Measurements from ENCODE around the gene PYURF. TPM values are rescaled to one million over a fixed set of nuclear protein-coding genes. Genes with fewer than 3 reads are reported as not detected.

The PYURF gene
- polyA plus RNA-seq, 2 donors: 62.0 to 82.4 TPM

GRCh38 chr4:88516746-88517145, 6.8 kb downstream of the PYURF start:
- Histone ChIP-seq H3K27ac (ENCODE audit: low read depth in 2 of 2, low read length in 1 of 2) (no peak overlapping the region), H3K9me3 (ENCODE audit: control insufficient read depth in 2 of 2, insufficient read depth in 1 of 2, low read depth in 1 of 2, low read length in 1 of 2) (no peaks in the 10 kb centered on the region), H3K36me3 (ENCODE audit: control insufficient read depth in 2 of 2, insufficient read depth in 2 of 2, low read length in 1 of 2) (peaks cover 0 to 4% of the 10 kb centered on the region in 2 donors), H3K27me3 (ENCODE audit: control insufficient read depth in 1 of 2, insufficient read depth in 2 of 2, low read length in 2 of 2) (no peaks in the 10 kb centered on the region), H3K4me3 (ENCODE audit: low read depth in 1 of 2, low read length in 2 of 2) (no peak overlapping the region), H3K4me1 (ENCODE audit: control insufficient read depth in 2 of 2, insufficient read depth in 2 of 2, low read length in 1 of 2) (no peaks in the 10 kb centered on the region)
- WGBS, 2 donors: 90 to 91% methylated on average over 3 of the region's 3 CpGs

DNA sequence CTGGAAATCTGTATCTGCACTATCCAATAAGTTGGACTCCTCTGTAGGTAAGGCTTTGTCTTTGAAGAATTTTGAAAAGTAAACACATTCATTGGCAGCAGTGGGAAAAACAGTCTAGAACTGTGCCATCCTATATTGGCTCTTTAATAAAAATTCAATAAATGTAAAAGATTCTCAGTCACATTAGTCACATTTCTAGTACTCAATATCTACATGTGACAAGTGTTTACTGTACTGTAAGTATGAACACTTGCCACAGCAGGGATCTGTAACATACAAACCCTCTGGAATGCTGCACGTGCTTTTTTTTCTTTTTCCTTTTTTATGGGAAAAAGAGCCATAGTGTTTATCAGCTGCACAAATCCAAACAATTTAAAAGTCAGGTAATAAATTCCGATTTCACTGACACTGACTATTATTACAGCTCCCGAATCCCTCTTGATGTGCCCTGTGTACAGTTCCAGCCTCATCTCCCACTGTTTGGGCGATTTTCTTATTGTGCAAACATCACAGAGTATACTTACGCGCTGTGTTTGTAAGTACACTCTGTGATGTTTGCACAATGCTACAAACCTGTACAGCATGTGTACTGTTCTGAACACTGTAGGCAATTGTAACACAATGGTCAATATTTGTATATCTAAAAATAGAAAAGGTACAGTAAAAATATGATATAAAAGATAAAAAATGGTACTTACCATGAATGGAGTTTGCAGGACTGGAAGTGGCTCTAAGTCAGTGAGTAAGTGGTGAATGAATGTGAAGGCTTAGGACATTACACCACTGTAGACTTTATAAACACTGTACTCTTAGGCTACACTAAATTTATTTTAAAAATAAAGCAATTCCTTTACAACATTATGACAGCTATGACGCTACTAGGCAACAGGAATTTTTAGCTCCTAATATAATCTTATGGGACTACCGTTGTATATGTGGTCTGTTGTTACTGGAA, 8.7 kb downstream of the PYURF start:
- 71 to 79% methylated on average over 8 of the region's 8 CpGs for WGBS, 2 donors
- Histone ChIP-seq H3K27ac (ENCODE audit: low read depth in 2 of 2, low read length in 1 of 2) (no peak overlapping the region), H3K27me3 (ENCODE audit: control insufficient read depth in 1 of 2, insufficient read depth in 2 of 2, low read length in 2 of 2) (no peaks in the 10 kb centered on the region), H3K9me3 (ENCODE audit: control insufficient read depth in 2 of 2, insufficient read depth in 1 of 2, low read depth in 1 of 2, low read length in 1 of 2) (no peaks in the 10 kb centered on the region), H3K4me1 (ENCODE audit: control insufficient read depth in 2 of 2, insufficient read depth in 2 of 2, low read length in 1 of 2) (no peaks in the 10 kb centered on the region), H3K36me3 (ENCODE audit: control insufficient read depth in 2 of 2, insufficient read depth in 2 of 2, low read length in 1 of 2) (no peaks in the 10 kb centered on the region), H3K4me3 (ENCODE audit: low read depth in 1 of 2, low read length in 2 of 2) (no peak overlapping the region)

- no peaks in the 10 kb centered on the region for H3K9me3 ChIP-seq (ENCODE audit: control insufficient read depth in 2 of 2, insufficient read depth in 1 of 2, low read depth in 1 of 2, low read length in 1 of 2)
- no peaks in the 10 kb centered on the region for H3K36me3 ChIP-seq (ENCODE audit: control insufficient read depth in 2 of 2, insufficient read depth in 2 of 2, low read length in 1 of 2)
- no peaks in the 10 kb centered on the region for H3K27me3 ChIP-seq (ENCODE audit: control insufficient read depth in 1 of 2, insufficient read depth in 2 of 2, low read length in 2 of 2)
- H3K4me1 ChIP-seq (ENCODE audit: control insufficient read depth in 2 of 2, insufficient read depth in 2 of 2, low read length in 1 of 2): no peaks in the 10 kb centered on the region
- H3K4me3 ChIP-seq (ENCODE audit: low read depth in 1 of 2, low read length in 2 of 2): no peak overlapping the region
- H3K27ac ChIP-seq (ENCODE audit: low read depth in 2 of 2, low read length in 1 of 2): no peak overlapping the region
- WGBS, 2 donors: 82 to 84% methylated on average over 3 of the region's 3 CpGs
Measured at GRCh38 chr4:88511236-88511635, 12.3 kb downstream of the PYURF start.

- Histone ChIP-seq H3K27ac (ENCODE audit: low read depth in 2 of 2, low read length in 1 of 2) (no peak overlapping the region), H3K4me3 (ENCODE audit: low read depth in 1 of 2, low read length in 2 of 2) (no peak overlapping the region), H3K4me1 (ENCODE audit: control insufficient read depth in 2 of 2, insufficient read depth in 2 of 2, low read length in 1 of 2) (no peaks in the 10 kb centered on the region), H3K27me3 (ENCODE audit: control insufficient read depth in 1 of 2, insufficient read depth in 2 of 2, low read length in 2 of 2) (no peaks in the 10 kb centered on the region), H3K36me3 (ENCODE audit: control insufficient read depth in 2 of 2, insufficient read depth in 2 of 2, low read length in 1 of 2) (no peaks in the 10 kb centered on the region), H3K9me3 (ENCODE audit: control insufficient read depth in 2 of 2, insufficient read depth in 1 of 2, low read depth in 1 of 2, low read length in 1 of 2) (no peaks in the 10 kb centered on the region)
- 87 to 98% methylated on average over 2 of the region's 2 CpGs for WGBS, 2 donors
Measured at GRCh38 chr4:88503344-88503743, 20.2 kb downstream of the PYURF start.

GRCh38 chr4:88497859-88498409, 25.6 kb downstream of the PYURF start:
- Histone ChIP-seq H3K4me3 (ENCODE audit: low read depth in 1 of 2, low read length in 2 of 2) (no peak overlapping the region), H3K36me3 (ENCODE audit: control insufficient read depth in 2 of 2, insufficient read depth in 2 of 2, low read length in 1 of 2) (no peaks in the 10 kb centered on the region), H3K27ac (ENCODE audit: low read depth in 2 of 2, low read length in 1 of 2) (no peak overlapping the region), H3K27me3 (ENCODE audit: control insufficient read depth in 1 of 2, insufficient read depth in 2 of 2, low read length in 2 of 2) (no peaks in the 10 kb centered on the region), H3K4me1 (ENCODE audit: control insufficient read depth in 2 of 2, insufficient read depth in 2 of 2, low read length in 1 of 2) (no peaks in the 10 kb centered on the region), H3K9me3 (ENCODE audit: control insufficient read depth in 2 of 2, insufficient read depth in 1 of 2, low read depth in 1 of 2, low read length in 1 of 2) (peaks cover 0 to 2% of the 10 kb centered on the region in 2 donors)
- WGBS, 2 donors: 93% methylated on average over 2 of the region's 2 CpGs

GRCh38 chr4:88489100-88489761, 34.3 kb downstream of the PYURF start:
- Histone ChIP-seq H3K4me1 (ENCODE audit: control insufficient read depth in 2 of 2, insufficient read depth in 2 of 2, low read length in 1 of 2) (no peaks in the 10 kb centered on the region), H3K4me3 (ENCODE audit: low read depth in 1 of 2, low read length in 2 of 2) (no peak overlapping the region), H3K36me3 (ENCODE audit: control insufficient read depth in 2 of 2, insufficient read depth in 2 of 2, low read length in 1 of 2) (no peaks in the 10 kb centered on the region), H3K9me3 (ENCODE audit: control insufficient read depth in 2 of 2, insufficient read depth in 1 of 2, low read depth in 1 of 2, low read length in 1 of 2) (no peaks in the 10 kb centered on the region), H3K27ac (ENCODE audit: low read depth in 2 of 2, low read length in 1 of 2) (no peak overlapping the region), H3K27me3 (ENCODE audit: control insufficient read depth in 1 of 2, insufficient read depth in 2 of 2, low read length in 2 of 2) (no peaks in the 10 kb centered on the region)
- WGBS, 2 donors: 61 to 67% methylated on average over 4 of the region's 4 CpGs

GRCh38 chr4:88481537-88481936, 42.0 kb downstream of the PYURF start:
- no peaks in the 10 kb centered on the region for H3K9me3 ChIP-seq (ENCODE audit: control insufficient read depth in 2 of 2, insufficient read depth in 1 of 2, low read depth in 1 of 2, low read length in 1 of 2)
- no peaks in the 10 kb centered on the region for H3K27me3 ChIP-seq (ENCODE audit: control insufficient read depth in 1 of 2, insufficient read depth in 2 of 2, low read length in 2 of 2)
- WGBS, 2 donors: 35 to 57% methylated on average over 1 of the region's 1 CpG
- H3K4me3 ChIP-seq (ENCODE audit: low read depth in 1 of 2, low read length in 2 of 2): no peak overlapping the region
- no peaks in the 10 kb centered on the region for H3K36me3 ChIP-seq (ENCODE audit: control insufficient read depth in 2 of 2, insufficient read depth in 2 of 2, low read length in 1 of 2)
- no peaks in the 10 kb centered on the region for H3K4me1 ChIP-seq (ENCODE audit: control insufficient read depth in 2 of 2, insufficient read depth in 2 of 2, low read length in 1 of 2)
- H3K27ac ChIP-seq (ENCODE audit: low read depth in 2 of 2, low read length in 1 of 2): no peak overlapping the region

DNA sequence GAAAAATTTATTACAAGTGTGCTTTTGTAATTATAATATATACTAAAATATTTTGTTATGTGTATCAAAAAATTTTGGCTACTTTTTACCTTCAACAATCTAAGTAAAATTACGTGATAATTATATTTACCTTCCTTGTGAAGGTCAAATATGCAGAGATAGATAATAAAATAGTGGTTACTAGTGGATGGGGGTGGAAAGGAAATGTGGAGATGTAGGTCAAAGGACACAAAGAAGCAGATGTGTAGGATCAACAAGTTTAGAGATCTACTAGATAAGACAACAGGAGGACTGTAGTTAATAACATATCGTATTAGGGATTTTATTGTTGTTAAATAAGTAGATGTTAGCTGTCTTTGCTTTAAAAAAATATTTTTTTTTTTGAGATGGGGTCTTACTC, 45.3 kb downstream of the PYURF start:
- Histone ChIP-seq H3K36me3 (ENCODE audit: control insufficient read depth in 2 of 2, insufficient read depth in 2 of 2, low read length in 1 of 2) (no peaks in the 10 kb centered on the region), H3K9me3 (ENCODE audit: control insufficient read depth in 2 of 2, insufficient read depth in 1 of 2, low read depth in 1 of 2, low read length in 1 of 2) (no peaks in the 10 kb centered on the region), H3K27ac (ENCODE audit: low read depth in 2 of 2, low read length in 1 of 2) (no peak overlapping the region), H3K27me3 (ENCODE audit: control insufficient read depth in 1 of 2, insufficient read depth in 2 of 2, low read length in 2 of 2) (no peaks in the 10 kb centered on the region), H3K4me3 (ENCODE audit: low read depth in 1 of 2, low read length in 2 of 2) (no peak overlapping the region), H3K4me1 (ENCODE audit: control insufficient read depth in 2 of 2, insufficient read depth in 2 of 2, low read length in 1 of 2) (no peaks in the 10 kb centered on the region)
- 88 to 92% methylated on average over 2 of the region's 2 CpGs for WGBS, 2 donors

GRCh38 chr4:88477229-88477860, 46.2 kb downstream of the PYURF start:
- H3K36me3 ChIP-seq (ENCODE audit: control insufficient read depth in 2 of 2, insufficient read depth in 2 of 2, low read length in 1 of 2): no peaks in the 10 kb centered on the region
- no peaks in the 10 kb centered on the region for H3K4me1 ChIP-seq (ENCODE audit: control insufficient read depth in 2 of 2, insufficient read depth in 2 of 2, low read length in 1 of 2)
- no peak overlapping the region for H3K27ac ChIP-seq (ENCODE audit: low read depth in 2 of 2, low read length in 1 of 2)
- H3K27me3 ChIP-seq (ENCODE audit: control insufficient read depth in 1 of 2, insufficient read depth in 2 of 2, low read length in 2 of 2): no peaks in the 10 kb centered on the region
- no peak overlapping the region for H3K4me3 ChIP-seq (ENCODE audit: low read depth in 1 of 2, low read length in 2 of 2)
- WGBS, 2 donors: 86 to 92% methylated on average over 5 of the region's 5 CpGs
- no peaks in the 10 kb centered on the region for H3K9me3 ChIP-seq (ENCODE audit: control insufficient read depth in 2 of 2, insufficient read depth in 1 of 2, low read depth in 1 of 2, low read length in 1 of 2)
